SJCRH30 (cell line): Measurements from ENCODE around the gene SNW1. TPM values are rescaled to one million over a fixed set of nuclear protein-coding genes. Genes with fewer than 3 reads are reported as not detected.

Experiments used
- total RNA-seq: library from RNA; depleted of rRNA; stranded (reverse); fragments of >200 nt; shearing (Covaris generic); gene quantifications from 2 replicates; pipeline ENCODE4 v1.2.3, GENCODE V29; 2014; rRNA removed

The SNW1 gene
- total RNA-seq, 1 experiment from 2014 or later = 82.3 TPM

Other genes with a start within 250 kb of the SNW1 start
- gene SPTLC2, start 144.5 kb downstream of the SNW1 start, total RNA-seq = 15.1 and 15.8 TPM in 2 replicates
- 12.8 and 14.8 TPM in 2 replicates for gene ALKBH1, start 53.1 kb downstream of the SNW1 start, total RNA-seq
- 541 and 634 TPM in 2 replicates for gene SLIRP, start 53.1 kb downstream of the SNW1 start, total RNA-seq
- gene ADCK1, start 39.0 kb upstream of the SNW1 start, total RNA-seq = 1.5 TPM in 2 replicates